KBM-7 (cell line): ENCODE measurements around the gene RNF225.
A peak's percentile ranks its signal among the peaks of the same experiment; 100 is the strongest.
"Not testable (repeated sequence)": the region's sequence is repeated elsewhere in the genome, so short reads cannot be mapped to it uniquely, and the experiment has no call there.

Source experiments
- DNase-seq: peaks from one replicate; pipeline ENCODE4 v3.0.0-alpha.2; 2015
- in situ Hi-C: fragments of 300-500 bp; cut with MboI; formaldehyde crosslinking; loops from 2 replicates; pipeline ENCODE4 v1.14.3; 2020; ENCODE audit warnings: low sequenced_read_pairs, low pct_unique_long_range_greater_than_20kb, mixed read lengths

RNF225 gene

DNA sequence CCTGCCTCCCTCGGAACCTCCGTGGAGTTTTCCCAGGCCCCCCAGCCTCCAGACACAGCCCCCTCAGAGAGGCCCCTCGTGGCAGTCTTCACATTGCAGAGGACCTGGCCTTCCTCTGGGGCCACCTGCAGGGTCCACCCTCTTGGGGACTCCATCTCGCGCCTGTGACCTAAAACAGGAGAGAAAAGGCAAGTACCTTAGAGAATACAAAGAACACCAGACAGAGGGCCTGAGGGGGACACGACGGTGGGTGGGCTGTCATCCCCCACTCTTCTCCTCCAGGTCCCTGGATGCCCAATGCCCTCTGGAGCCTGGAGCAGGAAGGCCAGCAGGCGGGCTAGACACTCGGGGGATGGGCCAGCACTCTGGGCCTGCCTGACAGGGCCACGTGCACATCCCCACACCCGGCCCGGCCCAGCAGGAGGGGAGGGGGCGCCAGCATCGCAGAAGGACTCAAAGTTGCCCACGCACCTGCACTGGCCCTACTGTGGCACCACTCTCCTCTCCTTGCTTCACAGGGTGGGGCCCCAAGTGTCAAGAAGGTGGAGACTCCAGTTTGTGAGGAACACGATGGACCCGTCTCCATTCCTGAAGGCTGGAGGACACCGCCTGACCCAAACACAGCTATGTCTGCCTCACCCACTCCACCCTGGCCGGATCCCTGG lies 37.8 kb upstream of the RNF225 start:
- no peak for DNase-seq
- in situ Hi-C loops = no loop called here

DNA sequence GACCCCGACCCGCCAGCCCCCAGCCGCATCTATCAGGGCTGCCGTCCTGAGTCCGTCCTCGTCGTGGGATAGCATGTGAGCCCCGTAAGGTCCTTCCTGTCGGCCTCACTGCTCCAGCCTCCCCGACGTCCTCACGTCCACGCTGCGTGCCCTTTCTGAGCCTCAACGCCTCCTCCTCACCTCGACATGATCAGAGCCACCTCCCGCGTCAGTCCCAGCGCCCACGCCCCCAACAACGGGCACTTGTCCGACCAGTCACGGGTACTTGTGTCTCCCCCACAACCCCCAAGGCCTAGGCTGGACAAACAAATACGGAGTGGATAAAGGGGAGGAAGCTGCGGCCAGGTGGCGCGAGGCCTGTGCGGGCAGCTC lies 33.6 kb upstream of the RNF225 start:
- DNase-seq = no peak
- in situ Hi-C loops = no loop called here

DNA sequence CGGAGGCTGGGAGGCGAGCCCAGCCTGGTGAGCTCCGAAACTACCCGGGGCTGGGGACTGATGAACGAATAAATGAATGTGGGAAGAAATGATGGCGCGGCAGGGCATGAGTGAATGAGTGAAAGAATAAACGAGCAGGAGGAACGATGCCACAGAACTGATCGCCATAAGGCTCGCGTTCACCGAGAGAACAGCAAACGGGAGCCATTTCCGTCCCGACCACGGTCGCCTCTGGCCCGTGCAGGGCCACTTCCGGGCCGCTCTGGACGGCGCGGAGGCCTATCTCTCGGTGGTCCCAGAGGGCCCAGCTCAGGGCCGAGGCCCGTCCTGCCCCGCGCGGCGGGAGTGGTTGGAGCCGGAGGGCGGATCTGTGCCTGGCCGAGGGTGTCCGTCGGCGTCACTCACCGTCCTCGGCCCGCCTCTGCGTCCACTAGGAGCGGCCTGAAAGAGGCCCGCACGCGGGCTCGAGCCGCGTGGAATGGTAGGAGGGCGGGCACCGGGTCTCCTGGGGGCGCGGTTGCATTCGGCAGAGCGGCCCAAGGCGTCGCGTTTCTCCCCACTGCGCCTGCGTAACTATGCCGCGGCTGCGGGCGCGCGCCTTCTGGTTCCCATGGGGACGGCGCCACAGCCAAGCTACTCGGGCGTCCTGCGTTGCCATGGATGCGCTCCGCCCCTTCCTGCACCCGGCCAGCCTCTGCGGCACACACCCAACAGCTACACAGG lies 33.0 kb upstream of the RNF225 start, which contains the start of gene ZNF497:
Gene ZNF497, minus strand, starts transcription at position 480 of the 723 bp plus-strand sequence. CDS start 5,116 bp downstream, outside the sequence.
- DNase-seq = peak; percentile 98
- in situ Hi-C loops = no loop called here

DNA sequence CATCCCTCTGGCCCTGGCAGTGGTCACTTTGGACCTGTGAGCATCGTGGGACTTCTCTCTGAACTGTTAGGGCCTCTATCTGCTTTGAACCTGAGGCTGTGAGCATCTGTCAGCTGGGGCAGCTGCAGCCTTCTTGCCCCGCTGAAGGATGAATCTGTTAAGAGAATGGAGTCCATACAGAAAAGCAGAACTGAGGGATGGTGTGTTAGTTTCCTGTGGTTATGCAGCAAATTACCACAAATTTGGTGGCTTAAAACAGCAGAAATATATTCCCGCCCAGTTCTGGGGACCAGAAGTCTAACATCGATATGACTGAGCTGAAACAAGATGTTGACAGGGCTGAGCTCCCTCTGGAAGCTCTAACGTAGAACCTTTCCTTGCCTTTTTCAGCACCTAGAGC lies 31.3 kb upstream of the RNF225 start:
- in situ Hi-C loops = no loop called here
- DNase-seq = peak; percentile 80

DNA sequence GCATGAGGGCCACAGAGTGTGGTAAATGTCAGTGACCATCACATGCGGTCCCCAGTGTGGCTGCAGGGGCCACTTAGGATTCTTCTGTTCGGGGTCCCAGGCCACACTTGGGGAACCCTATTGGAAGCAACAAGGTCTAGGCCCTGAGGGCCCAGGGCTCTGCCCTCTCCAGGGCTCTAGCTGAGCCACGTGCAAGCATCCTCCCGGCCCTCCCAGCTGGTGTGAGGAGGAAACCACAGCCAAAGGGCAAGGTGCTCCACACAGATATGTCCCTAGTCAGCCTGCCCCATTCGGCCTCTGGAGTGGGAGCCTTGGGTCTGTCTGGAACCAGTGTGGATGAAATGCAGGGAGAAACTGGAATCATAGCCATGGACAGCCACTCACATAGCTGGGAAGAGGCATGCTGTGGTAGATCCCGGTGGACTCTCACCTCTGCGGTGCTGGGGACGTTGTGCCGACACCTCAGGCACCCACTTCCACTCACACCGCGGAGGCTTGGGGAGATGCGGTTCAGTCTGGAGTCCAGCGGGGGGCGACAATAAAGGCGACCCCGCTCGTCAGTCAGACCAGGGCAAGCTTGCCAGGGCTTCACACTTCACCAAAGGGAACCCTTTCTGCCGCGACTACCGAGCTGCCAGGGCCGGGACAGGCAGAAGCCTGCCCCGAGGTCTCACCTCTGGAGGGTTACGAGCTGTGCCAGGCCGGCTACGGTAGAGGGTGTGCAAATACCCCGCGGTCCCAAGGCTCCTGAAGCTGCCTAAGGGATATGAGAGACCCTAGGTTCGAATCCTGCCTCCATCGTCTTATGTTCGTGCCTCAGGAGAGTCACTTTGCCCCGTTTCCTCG lies 28.6 kb upstream of the RNF225 start:
- DNase-seq = no peak
- in situ Hi-C loops = no loop called here

DNA sequence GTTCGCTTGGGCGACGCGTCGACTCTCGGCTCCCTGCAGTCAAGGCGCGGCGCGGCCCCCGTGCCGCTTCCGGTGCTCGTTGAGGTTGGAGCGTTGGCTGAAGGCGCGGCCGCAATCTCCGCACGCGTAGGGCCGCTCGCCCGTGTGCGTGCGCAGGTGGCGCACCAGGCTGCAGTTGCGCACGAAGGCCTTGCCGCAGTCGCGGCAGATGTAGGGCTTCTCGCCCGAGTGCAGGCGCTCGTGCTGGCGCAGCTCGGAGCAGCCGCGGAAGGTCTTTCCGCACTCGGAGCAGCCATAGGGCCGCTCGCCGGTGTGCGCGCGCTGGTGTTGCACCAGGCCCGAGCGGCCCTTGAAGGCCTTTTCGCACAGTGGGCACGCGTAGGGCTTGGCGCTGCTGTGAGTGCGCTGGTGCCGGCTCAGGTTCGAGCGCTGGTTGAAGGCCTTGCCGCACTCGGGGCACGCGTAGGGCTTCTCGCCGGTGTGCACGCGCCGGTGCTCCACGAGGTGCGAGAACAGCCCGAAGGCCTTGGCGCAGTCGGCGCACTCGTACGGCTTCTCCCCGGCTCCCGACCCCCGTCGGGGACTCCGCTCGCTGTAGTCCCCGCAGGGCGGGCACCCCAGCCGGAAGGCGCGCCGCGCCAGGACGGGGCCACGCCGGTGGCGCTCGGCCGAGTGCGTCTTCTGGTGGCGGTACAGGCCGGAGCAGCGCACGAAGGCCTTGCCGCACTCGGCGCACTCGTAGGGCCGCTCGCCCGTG lies 27.6 kb upstream of the RNF225 start:
- in situ Hi-C loops = no loop called here
- no peak for DNase-seq

DNA sequence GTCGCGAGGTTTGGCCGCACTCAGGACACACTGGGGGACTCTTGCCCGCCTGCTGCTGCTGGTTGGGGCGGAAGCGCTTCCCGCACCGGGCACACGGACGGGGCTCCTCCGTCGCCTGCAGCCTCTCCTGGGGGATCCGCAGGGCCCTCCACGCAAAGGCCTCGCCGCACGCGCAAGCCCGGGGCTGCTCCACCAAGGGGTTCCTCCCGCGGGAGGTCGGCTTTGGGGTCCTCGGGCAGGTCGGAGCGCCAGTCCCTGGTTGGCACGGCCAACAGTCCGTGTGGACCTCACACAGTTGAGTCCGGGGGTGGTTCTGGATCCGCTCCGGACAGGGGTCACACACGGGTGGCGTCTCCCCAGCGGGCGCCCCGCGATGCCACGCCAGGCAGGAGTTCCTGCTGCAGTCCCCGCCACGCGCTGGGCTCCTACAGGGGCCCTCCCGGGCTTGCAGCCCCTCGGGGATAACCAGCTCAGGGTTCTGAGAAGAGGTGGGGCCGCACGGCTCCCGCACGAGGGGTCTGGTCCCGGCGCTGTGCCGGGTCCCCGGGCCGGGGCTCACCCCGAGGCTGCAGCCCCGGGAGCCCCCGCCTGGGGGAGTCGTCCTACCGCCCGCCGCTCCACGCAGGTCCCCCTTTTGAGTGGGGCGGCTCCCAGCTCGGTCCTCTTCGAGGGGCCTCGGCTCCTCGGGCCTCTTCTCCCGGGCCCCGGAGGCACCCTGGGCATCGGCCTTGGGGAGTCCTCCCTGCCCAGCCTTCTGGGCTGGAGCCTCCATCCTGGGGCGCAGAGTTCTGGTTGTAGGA lies 26.7 kb upstream of the RNF225 start:
- in situ Hi-C loops = no loop called here
- no peak for DNase-seq

DNA sequence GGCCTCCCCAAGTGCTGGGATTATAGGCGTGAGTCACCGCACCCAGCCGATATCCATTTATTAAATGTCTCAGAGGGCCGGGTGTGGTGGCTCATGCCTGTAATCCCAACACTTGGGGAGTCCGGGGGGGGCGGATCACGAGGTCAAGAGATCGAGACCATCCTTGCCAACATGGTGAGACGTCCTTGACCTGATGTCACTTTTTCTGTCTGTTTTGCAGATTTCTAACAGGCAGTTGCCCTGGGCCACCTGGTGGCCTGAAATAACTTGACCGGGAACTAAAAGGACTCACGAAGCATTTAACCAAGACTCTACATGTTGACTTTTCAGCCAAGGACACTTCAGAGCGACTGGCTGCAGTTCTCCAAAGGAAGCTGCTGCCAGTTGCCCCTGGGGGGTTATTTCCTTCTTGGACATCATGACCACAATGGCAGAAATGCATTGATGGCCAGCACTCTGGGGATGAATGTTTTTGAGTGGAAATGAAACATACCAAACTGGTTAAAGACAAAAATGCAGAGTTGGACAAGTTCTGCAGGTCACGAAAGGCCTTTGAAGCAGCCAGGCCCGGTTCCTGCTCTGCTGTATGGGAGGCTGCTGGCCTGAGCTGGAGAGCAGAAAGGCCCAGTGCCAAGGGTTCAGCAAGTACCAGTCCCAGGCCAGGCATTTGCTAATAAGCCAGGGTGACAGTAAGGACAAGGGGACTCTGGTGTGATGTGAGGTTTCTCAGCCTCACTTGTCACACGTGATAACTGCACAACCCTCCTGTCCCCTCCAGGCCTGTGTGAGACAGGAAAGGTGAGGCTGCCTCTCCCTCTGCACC lies 22.9 kb upstream of the RNF225 start:
- DNase-seq = no peak
- in situ Hi-C loops = no loop called here

DNA sequence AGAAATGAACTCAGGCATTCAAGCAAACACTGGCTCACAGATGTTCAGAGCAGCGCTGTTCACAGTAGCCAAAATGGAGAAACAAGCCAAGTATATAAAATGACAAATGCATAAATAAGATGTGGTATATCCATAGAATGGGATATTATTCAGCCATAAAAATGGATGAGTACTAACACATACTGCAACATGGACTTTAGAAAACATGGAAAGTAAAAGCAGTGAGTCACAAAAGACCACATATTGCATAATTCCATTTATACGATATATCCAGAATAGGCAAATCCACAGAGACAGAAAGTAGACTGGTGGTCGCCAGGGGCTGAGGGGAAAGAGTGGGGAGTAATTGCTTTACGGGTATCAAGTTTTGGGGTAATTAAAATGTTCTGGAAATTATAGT lies 21.3 kb upstream of the RNF225 start:
- DNase-seq = no peak
- in situ Hi-C loops = no loop called here

DNA sequence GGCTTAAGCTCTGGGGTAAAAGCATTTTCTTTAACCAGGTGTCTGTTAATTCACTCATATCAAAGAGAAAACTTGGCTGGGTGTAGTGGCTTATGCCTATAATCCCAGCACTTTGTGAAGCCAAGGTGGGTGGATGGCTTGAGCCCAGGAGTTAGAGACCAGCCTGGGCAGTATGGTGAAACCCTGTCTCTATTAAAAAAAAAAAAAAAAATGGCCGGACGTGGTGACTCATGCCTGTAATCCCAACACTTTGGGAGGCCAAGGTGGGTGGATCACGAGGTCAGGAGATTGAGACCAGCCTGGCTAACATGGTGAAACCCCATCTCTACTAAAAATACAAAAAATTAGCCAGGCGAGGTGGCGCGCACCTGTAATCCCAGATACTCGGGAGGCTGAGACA lies 18.7 kb upstream of the RNF225 start:
- in situ Hi-C loops = not testable (repeated sequence)

DNA sequence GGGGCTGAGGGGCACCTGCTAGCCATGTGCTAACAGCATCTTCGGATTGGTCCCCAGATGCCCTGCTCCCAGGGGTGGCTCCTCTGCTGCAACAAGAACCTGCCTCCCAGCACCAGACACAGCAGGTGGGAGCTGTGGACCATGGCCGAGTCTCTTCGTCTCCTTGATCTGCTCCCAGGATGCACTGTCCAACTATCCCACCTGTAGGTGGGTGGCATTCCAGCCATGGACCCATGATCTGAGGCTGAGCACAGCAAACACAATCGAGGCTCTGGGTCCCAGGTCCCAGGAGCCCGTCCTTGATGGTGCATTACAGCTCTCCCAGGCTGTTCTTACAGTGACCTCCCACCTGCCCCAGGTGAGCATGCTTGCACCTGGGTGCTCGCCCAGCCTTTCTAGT lies 16.2 kb upstream of the RNF225 start:
- DNase-seq = no peak

More for the DNA sequence above, 18.7 kb upstream of the RNF225 start:
- DNase-seq = not testable (repeated sequence)

DNA sequence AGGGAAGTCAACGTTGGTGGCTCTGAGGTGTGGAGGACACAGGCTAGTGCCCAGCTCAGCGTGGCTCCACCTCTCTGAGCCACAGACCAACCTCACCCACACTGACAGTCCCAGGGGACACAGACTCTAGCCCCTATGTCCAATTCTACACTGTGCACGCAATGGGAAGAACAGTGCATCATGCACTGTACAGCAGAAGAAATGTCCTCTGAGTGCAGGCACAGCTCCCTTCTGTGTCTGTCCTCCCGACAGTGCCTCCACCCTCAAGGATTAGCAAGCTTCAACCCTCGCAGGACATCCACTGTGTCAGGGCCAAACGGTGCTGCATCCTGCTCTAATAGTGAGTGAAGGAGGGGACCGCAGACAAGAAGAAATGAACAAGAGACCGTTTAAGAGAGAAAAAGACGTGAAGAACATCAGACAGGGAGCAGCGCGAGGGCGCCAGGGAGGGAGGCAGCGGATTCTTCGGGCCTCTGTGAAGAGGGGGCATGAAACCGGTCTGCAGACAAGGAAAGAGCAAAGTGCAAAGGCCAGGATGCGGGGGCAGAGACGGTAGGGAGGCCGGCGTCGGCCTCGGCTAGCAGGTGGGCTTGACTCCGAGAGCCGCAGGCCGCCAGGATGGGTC lies 15.3 kb upstream of the RNF225 start:
- in situ Hi-C loops = no loop called here
- DNase-seq = no peak

More for the DNA sequence above, 16.2 kb upstream of the RNF225 start:
- in situ Hi-C loops = no loop called here

DNA sequence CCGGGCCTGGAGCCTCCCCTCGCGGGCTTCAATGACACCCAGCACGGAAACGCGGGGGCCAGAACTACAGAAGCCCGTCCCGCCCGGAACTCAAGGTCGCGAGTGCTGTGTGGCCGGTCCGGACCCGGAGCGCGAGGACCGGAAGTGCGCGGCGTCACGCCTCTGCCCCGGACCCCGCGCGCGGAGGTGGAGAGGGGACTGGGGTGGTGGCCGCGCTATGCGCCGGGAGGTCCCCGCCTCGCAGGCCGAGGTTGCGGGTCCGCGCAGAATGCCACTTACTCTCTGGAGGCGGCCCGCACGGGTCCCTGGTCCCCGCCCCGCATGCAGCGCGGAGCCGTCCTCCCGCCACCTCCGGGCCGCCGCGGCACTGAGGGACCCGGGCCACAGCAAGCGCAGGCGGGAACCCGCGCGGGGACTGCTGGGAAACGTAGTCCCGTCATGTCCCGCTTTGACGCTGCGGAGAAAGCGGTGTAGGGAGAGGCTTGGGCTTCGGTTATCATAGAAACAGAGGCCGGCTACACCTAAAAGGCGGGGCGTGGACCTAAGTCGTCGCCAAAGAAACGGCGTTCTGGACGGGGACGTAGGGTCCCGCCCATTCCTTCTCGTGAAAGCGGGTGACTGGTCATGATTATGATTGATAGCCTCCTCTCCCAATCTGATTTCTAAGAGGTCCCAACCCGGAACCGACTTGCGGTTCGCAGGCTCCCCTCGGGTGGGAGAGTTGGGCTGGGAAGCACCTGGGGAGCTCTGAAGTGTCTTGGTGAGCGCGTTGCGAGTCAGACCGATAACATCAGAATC lies 14.6 kb upstream of the RNF225 start, which contains the start of gene ZNF837:
Gene ZNF837, minus strand, starts transcription at position 369 of the 798 bp plus-strand sequence. CDS start 11,698 bp downstream, outside the sequence.
- in situ Hi-C loops = no loop called here
- DNase-seq = peak; percentile 100

DNA sequence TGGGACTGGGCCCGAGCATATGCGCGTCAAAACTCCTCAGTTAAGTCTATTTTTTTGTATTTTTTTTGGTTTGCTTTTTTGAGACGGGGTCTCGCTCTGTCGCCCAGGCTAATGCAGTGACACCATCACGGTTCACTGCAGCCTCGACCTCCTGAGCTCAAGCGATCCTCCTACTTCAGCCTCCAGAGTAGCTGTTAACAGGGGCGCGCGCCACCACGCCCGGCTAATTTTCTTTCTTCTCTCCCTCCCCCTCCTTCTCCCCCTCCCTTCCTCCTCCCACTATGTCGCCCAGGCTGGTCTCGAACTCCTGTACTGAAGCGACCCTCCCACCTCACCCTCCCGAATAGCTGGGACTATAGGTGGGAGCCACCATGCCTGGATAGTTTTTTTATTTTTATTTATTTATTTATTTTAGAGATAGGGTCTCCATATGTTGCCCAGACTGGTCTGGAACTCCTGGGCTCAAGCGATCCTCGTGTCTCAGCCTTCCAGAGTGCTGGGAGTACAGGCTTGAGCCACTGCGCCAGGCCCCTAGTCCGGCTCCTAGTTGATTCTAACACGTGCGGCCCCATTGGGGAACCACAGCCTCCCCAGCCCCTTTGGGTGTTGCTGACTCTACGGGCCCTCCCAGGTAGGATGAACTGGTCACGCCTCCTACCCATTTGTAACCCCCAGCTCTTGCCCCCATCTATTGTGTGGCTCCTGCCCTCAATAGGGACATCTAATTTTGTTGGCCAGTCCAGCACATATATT lies 13.8 kb upstream of the RNF225 start:
- DNase-seq = no peak
- in situ Hi-C loops = no loop called here

DNA sequence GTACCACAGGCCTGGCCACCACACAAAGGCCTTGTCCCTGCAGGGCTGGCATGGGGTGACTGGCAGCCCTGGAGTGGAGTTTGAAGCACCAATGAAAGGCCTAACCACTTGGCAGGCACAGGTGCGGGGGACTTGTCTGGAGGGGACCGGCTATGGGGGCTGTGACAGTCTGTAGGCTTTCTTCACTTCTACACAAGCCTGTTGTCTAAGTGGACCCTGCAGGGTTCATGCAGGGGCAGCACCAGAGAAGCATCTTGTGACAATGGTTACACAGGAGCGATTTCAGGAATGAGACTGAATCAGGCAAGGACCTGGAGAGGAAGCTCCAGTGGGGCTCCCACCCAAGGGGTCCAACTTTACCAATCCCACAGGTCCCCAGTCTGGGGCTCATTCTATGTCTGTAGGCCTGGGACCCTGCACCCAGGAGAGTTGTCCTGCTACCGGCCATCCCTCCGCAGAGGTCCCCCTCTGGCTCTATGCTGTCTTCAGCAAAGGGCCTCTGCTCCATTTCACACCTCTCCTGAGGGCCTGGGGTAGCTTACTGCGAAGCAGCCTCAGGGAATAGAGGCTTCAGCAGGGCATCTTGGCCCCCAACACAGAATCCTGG lies 12.4 kb upstream of the RNF225 start:
- in situ Hi-C loops = no loop called here

More for the DNA sequence above, 12.4 kb upstream of the RNF225 start:
- DNase-seq = no peak
